D341Med (cell line): ENCODE measurements around the gene RNU5B-1.
"Not testable (repeated sequence)": the region's sequence is repeated elsewhere in the genome, so short reads cannot be mapped to it uniquely, and the experiment has no call there.

Experiments
- DNase-seq: peaks from one replicate; pipeline ENCODE4 v3.0.0; 2012; ENCODE audit warnings: low spot score

Gene RNU5B-1

DNA sequence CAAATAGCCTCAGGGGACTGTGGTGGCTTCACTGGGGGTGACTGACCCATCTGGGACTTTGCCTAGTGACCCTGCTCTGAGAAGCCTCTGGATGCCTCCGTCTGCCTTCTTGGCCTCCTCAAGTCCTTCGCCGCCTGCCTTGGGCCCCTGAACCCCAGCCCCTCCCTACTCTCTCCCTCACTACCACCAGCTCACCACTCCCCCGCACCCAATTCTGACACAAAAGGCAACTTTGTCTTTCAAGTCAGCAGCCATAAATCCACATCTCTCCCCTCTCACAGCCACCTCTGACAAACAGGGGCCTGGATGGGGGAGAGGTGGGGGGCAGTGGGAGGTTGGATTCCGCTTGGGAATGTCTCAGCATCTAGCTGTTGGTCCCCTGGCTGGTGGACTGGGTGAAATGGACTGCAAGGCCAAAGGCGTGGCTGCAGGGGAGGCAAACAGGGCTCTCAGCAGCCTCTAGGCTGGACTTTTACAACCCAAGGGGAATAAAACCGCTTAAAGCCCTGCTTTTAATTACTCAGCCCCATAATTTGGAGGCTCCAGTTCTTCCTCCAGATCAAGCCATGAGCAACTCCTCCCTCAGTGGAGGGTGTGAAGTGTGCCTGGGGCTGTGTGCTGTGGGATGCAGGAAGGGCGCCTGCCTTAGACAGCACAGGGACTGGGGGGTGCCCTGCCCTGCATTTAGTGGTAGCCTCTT is 39.9 kb downstream of the RNU5B-1 start:
- DNase-seq, result no peak

DNA sequence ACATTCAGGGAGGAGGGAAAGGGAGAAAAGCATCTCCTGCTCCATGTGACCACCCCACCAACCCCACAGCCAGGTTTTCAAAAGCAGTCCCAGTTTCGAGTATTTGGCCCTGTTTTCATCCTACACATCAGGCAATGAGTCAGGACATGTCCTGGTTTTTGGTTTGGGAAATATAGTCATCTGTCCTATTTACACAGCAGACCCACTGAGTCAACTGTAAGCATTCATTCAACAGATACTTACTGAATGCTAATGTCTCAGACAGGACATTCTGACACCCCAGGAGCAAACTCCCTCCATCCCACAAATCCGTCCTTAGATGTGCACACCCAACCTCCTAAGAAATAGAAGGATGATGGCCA is 40.4 kb downstream of the RNU5B-1 start:
- no peak for DNase-seq

- no peak for DNase-seq
These were observed 42.5 kb downstream of the RNU5B-1 start for GRCh38 chr15:65346856-65347598.

GRCh38 chr15:65347756-65348155 is 43.3 kb downstream of the RNU5B-1 start:
- DNase-seq, result not testable (repeated sequence)

GRCh38 chr15:65349338-65349737 is 44.9 kb downstream of the RNU5B-1 start:
- no peak for DNase-seq

- not testable (repeated sequence) for DNase-seq
These were observed 47.5 kb downstream of the RNU5B-1 start for GRCh38 chr15:65351972-65352371.
